ENCODE results near the gene LATS1.

The LATS1 gene

DNA sequence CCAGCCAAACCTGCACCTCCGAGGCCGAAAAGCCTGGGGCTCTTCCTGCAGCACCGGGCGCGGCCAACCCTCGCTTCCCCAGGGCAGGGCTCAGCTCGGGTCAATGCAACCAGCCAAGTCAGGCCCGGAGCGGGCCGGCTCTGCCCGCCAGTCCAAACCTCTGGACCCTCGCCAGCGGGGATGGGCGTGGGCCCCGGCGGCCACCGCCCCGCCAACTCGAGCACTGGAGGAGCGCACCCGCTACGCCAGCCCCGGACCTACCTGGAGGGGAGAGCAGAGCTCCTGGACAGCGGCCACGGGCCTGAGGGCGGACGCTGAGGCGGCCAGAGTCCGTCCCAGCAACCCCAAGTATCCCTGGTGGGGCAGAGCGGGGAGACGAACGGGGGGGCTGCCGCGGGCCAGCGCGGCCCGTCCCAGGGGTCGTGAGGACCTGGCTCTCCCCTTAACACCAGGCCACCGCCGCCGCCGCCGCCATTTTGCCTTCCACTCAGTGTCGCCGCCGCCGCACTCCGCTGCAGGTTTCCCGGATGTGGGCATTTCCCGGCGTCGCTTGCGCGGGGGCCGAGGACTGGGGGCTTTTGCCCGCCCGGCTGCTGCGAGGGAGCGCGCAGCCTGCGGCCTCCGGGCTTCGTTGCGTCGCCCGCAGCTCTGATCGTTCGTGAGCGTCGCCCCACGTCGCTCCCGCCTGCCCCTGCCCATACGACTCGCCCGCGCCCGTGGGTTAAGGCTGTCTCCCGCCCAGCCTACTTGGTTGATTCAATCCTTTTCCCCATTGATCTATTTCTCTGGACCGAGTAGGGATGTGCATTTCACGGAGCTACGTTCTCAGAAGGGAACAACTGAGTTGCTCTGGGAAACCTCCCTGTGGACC is at the start of gene LATS1:
Gene LATS1 (minus strand): TSS at position 514 of the 871 bp plus-strand sequence. CDS start 15,975 bp downstream, outside the sequence.
- TF ChIP-seq, protein P1, sequence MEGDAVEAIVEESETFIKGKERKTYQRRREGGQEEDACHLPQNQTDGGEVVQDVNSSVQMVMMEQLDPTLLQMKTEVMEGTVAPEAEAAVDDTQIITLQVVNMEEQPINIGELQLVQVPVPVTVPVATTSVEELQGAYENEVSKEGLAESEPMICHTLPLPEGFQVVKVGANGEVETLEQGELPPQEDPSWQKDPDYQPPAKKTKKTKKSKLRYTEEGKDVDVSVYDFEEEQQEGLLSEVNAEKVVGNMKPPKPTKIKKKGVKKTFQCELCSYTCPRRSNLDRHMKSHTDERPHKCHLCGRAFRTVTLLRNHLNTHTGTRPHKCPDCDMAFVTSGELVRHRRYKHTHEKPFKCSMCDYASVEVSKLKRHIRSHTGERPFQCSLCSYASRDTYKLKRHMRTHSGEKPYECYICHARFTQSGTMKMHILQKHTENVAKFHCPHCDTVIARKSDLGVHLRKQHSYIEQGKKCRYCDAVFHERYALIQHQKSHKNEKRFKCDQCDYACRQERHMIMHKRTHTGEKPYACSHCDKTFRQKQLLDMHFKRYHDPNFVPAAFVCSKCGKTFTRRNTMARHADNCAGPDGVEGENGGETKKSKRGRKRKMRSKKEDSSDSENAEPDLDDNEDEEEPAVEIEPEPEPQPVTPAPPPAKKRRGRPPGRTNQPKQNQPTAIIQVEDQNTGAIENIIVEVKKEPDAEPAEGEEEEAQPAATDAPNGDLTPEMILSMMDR (IDR thresholded peaks at IDR 0.05; ENCODE audit: borderline replicate concordance, control extremely low read depth, extremely low read depth, insufficient read depth, missing control alignments) = no peak
- DNase-seq (ENCODE audit: low spot score) = peak; percentile 93
- in situ Hi-C loops (cut with MboI; ENCODE audit: low sequenced_read_pairs, unreplicated experiment) = no loop called here

DNA sequence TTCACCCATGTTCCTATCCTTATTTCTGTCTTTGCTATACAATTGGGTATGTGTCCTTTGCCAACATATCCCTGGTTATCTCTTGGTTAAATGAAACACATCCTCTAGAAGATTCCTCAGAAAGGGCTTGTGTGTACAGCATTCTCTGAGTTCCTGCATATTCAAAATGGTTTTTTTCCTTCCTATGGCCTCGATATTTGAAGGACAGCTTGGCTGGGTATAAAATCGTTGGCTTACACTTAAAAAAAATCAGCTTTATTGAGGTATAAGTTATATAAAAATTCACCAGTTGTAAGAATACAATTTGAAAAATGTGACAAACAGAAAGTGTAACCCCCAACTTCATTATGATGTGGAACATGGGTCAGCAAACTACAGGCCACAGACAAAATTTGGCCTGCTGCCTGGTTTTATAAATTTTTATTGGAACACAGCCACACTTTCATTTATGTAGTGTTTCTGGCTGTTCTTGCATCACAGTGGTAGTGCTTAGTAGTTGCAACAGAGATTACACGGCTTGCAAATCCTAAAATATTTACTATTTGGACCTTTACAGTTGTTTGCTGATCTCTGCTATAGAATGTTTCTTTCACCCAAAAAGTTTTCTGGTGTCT is 48.4 kb upstream of the LATS1 start:
- DNase-seq (ENCODE audit: low spot score) = no peak
- TF ChIP-seq, protein P1 (IDR thresholded peaks at IDR 0.05; ENCODE audit: borderline replicate concordance, control extremely low read depth, extremely low read depth, insufficient read depth, missing control alignments) = no peak
- in situ Hi-C loops (cut with MboI; ENCODE audit: low sequenced_read_pairs, unreplicated experiment) = no loop called here

DNA sequence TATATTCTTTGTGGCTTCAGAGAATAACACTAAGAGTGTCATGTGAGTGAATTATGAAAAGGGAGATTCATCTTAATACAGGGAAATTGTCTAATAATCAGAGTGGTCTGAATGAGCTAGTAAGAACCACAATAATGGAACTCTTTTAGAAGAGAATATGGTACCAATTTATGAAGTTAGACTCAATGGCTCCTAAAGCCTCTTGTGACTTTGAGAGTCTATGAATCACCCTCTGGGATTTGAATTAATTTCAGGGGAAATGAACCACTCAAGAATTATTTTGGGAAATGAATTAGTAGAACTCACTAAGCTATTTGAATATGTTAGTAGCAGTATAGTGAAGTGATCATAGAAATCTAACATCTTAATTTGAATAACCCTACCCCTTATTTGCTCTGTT is 46.0 kb upstream of the LATS1 start:
- in situ Hi-C loops (cut with MboI; ENCODE audit: low sequenced_read_pairs, unreplicated experiment) = no loop called here
- TF ChIP-seq, protein P1 (IDR thresholded peaks at IDR 0.05; ENCODE audit: borderline replicate concordance, control extremely low read depth, extremely low read depth, insufficient read depth, missing control alignments) = no peak
- no peak for DNase-seq (ENCODE audit: low spot score)

DNA sequence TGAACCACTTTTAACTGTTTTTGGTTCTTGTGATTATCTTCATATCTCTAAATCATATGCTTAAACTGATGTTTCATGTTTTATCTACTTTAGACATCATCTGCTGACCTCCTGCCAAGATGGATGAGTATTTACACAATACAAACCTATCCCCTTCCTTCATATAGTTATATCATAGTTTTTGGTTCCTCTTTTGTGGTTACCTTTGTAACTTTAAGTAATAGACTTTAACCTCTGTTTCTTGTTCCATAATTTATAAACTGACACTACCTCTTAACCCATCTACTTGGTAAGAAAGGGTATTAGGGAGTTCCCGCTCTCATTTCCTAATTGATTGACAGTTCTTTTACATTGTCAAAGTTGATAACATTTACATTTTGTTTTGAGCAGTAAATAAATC is 43.5 kb upstream of the LATS1 start:
- TF ChIP-seq, protein P1 (IDR thresholded peaks at IDR 0.05; ENCODE audit: borderline replicate concordance, control extremely low read depth, extremely low read depth, insufficient read depth, missing control alignments) = no peak
- DNase-seq (ENCODE audit: low spot score) = peak; percentile 60
- in situ Hi-C loops (cut with MboI; ENCODE audit: low sequenced_read_pairs, unreplicated experiment) = no loop called here

DNA sequence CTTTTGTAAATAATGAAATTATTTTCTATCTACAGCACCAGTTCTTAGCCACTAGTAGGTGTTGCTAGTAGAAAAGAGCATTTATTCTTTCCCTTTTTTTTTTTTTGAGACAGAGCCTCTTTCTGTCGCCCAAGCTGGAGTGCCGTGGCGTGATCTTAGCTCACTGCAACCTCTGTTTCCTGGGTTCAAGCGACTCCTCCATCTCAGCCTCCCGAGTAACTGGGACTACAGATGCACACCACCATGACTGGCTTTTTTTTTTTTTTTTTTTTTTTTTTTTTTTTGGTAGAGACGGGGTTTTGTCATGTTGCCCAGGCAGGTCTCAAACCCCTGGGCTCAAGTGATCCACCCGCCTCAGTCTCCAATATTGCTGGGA is 38.3 kb upstream of the LATS1 start:
- in situ Hi-C loops (cut with MboI; ENCODE audit: low sequenced_read_pairs, unreplicated experiment) = no loop called here
- TF ChIP-seq, protein P1 (IDR thresholded peaks at IDR 0.05; ENCODE audit: borderline replicate concordance, control extremely low read depth, extremely low read depth, insufficient read depth, missing control alignments) = no peak
- no peak for DNase-seq (ENCODE audit: low spot score)

DNA sequence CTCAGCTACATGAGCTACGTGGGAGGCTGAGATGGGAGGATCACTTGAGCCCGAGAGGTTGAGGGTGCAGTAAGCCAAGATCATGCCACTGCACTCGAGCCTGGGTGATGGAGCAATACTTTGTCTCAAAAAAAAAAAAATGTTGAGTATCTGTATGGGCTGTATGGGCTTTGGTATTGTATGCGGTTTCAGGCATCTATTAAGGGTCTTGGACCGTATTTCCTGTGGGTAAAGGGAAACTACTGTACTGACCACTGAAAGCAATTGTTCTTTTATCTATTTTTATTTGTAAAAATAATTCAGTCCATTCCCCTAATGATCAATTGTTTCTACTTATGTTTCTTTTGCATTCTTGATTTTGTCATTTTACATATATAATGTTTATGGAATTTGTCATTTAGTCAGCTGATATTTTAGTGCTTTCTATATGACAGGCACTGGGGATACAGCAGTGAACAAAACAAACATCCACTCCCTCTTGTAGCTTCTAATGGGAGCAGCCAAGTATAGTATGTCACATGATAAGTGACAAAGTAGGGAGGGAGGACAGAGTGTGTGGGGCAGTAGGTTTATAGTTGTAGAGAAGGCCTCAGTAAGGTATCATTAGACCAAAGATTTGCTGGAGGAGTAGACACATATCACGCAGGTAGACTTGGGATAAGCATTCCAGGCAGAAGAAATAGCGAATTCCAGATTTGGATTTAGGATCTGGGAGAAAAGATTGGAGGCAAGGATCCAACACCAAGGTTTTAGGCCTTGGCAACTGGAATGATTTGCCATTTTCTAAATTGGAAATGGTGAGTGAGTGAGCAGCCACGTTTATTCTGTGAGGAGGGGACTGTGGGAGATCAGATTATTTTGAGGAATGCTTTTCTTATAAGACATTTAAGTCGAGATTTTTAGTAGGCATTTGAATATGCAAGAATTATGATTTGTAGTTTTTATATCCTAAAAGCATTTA is 37.7 kb upstream of the LATS1 start:
- TF ChIP-seq, protein P1 (IDR thresholded peaks at IDR 0.05; ENCODE audit: borderline replicate concordance, control extremely low read depth, extremely low read depth, insufficient read depth, missing control alignments) = no peak
- in situ Hi-C loops (cut with MboI; ENCODE audit: low sequenced_read_pairs, unreplicated experiment) = no loop called here
- no peak for DNase-seq (ENCODE audit: low spot score)

Measured in GM13976 (cell line).